ENCODE measurements around the gene TBC1D7.

GRCh38 chr6:13288481-13288880 lies 39.9 kb downstream of the TBC1D7 start:
- TF ChIP-seq CTCF (IDR thresholded peaks at IDR 0.05) (no peak), POLR2AphosphoS5 (IDR thresholded peaks at IDR 0.05) (no peak)
